Lung (tissue), 12 donors: ENCODE results near the gene CCL11. TPM values are rescaled to one million over a fixed set of nuclear protein-coding genes. Genes with fewer than 3 reads are reported as not detected.

Source experiments
- ATAC-seq: fragments of 200-7000 bp; cut with Tn5 transposase; one replicate; pipeline ENCODE4 v1.9.1; 2020; ENCODE audit warnings: moderate number of reproducible peaks; ENCODE audit not compliant: insufficient read depth, low FRiP score
- DNase-seq, 3 donors: peaks; one replicate each; pipeline ENCODE4 v3.0.0-alpha.2; 2013 to 2017
- H3K27ac ChIP-seq, 2 donors: one replicate each; pipeline ENCODE4 v1.5.1; 2013; ENCODE audit warnings: mild to moderate bottlenecking in 2 of 2, moderate library complexity in 2 of 2, control low read depth in 1 of 2, inconsistent platforms in 1 of 2, low read depth in 1 of 2, low read length in 1 of 2
- H3K27me3 ChIP-seq, 3 donors: one replicate each; pipeline ENCODE4 v1.5.1; 2013; ENCODE audit warnings: low read length in 2 of 3; ENCODE audit not compliant: control insufficient read depth in 3 of 3, insufficient read depth in 3 of 3
- H3K36me3 ChIP-seq, 4 donors: one replicate each; pipeline ENCODE4 v1.5.1; 2013; ENCODE audit warnings: low read length in 4 of 4, mild to moderate bottlenecking in 1 of 4, moderate library complexity in 1 of 4; ENCODE audit not compliant: control insufficient read depth in 4 of 4, insufficient read depth in 4 of 4
- H3K4me1 ChIP-seq, 5 donors: one replicate each; pipeline ENCODE4 v1.5.1; 2013; ENCODE audit warnings: low read length in 5 of 5, mild to moderate bottlenecking in 2 of 5, moderate library complexity in 1 of 5; ENCODE audit not compliant: control insufficient read depth in 5 of 5, insufficient read depth in 5 of 5
- H3K4me3 ChIP-seq: one replicate; pipeline ENCODE4 v1.5.1; 2013; ENCODE audit warnings: mild to moderate bottlenecking, control low read depth, moderate library complexity
- H3K9ac ChIP-seq, 2 donors: one replicate each; pipeline ENCODE4 v1.5.1; 2013; ENCODE audit warnings: low read length in 2 of 2, control low read depth in 1 of 2; ENCODE audit not compliant: insufficient read depth in 1 of 2
- H3K9me3 ChIP-seq, 4 donors: one replicate each; pipeline ENCODE4 v1.5.1; 2013; ENCODE audit warnings: low read length in 3 of 4, mild to moderate bottlenecking in 1 of 4, moderate library complexity in 1 of 4; ENCODE audit not compliant: control insufficient read depth in 4 of 4, insufficient read depth in 3 of 4
- CTCF ChIP-seq: IDR thresholded peaks from 2 replicates; pipeline ENCODE4 v1.5.1; 2012; ENCODE audit warnings: mild to moderate bottlenecking; ENCODE audit errors: control extremely low read depth, extremely low read depth
- WGBS, 2 donors: extraction: QIAGEN DNeasy Blood & Tissue Kit; methylation state at CpG; one replicate each; pipeline ENCODE4 v1.1.7; 2013; 5-methylcytosine and 5-hydroxymethylcytosine counted together
- polyA plus RNA-seq, 2 donors: library from polyadenylated mRNA; stranded (reverse); fragments of 200-250 nt; gene quantifications; one replicate each; pipeline ENCODE4 v1.2.1, GENCODE V29; 2013
- total RNA-seq, 2 donors: library from RNA; depleted of rRNA in 1 of 2; stranded (reverse); fragments of >200 nt in 1 of 2; gene quantifications; one replicate each; pipeline ENCODE4 v1.2.1, GENCODE V29; 2014 to 2021
- donor health status: control.
- donor health status: control.
- donor health status: Bipolar disorder and iron deficiency.
- donor health status: healthy.
- donor health status: DM: yes; HTN: yes; CAD: no.

CCL11 gene
- total and polyA plus RNA-seq, 4 donors = 0.18 to 3.6 (median 0.59) TPM

GRCh38 chr17:34254651-34255380 lies 30.7 kb upstream of the CCL11 start, which contains the start of gene CCL2:
Gene CCL2, plus strand, starts transcription at chr17:34255285. Its CDS starts 65 bp downstream, at chr17:34255350.
- whole genome bisulfite sequencing, 2 donors = 1 to 5% methylated on average over 11 of the region's 11 CpGs
- H3K4me1 ChIP-seq = peaks cover 29 to 48% (median 36%) of the 10 kb centered on the region in 5 donors
- peak within 1 kb of the TSS; percentile 25 to 80 for H3K9ac ChIP-seq

GRCh38 chr17:34255381-34255732 lies 30.2 kb upstream of the CCL11 start:
- TF ChIP-seq CTCF = no peak
- H3K27me3 ChIP-seq = no peaks in the 10 kb centered on the region
- 32 to 44% methylated on average over 5 of the region's 5 CpGs for WGBS, 2 donors
- no peak for ATAC-seq
- peak overlapping the region; percentile 84 to 87 for H3K27ac ChIP-seq
- no peaks in the 10 kb centered on the region for H3K9me3 ChIP-seq
- peak overlapping the region; percentile 37 for H3K4me3 ChIP-seq
- no peak for DNase-seq
- H3K9ac ChIP-seq = peak overlapping the region; percentile 25 to 80
- H3K36me3 ChIP-seq = peaks cover 0 to 7% (median 2%) of the 10 kb centered on the region in 4 donors
- H3K4me1 ChIP-seq = peaks cover 27 to 48% (median 33%) of the 10 kb centered on the region in 5 donors

More at GRCh38 chr17:34254651-34255380, 30.7 kb upstream of the CCL11 start, which contains the start of gene CCL2:
- no peak for TF ChIP-seq CTCF
- Histone ChIP-seq H3K27me3 (no peaks in the 10 kb centered on the region), H3K36me3 (peaks cover 0 to 7% (median 2%) of the 10 kb centered on the region in 4 donors), H3K4me3 (peak within 1 kb of the TSS; percentile 37), H3K9me3 (no peaks in the 10 kb centered on the region), H3K27ac (peak within 1 kb of the TSS; percentile 84 to 87)
- ATAC-seq (peak; percentile 29), DNase-seq (peak; percentile 83 to 95 (median 92))

- H3K27ac ChIP-seq = peak overlapping the region; percentile 84 to 87
- H3K36me3 ChIP-seq = peaks cover 0 to 7% (median 2%) of the 10 kb centered on the region in 4 donors
- no peak for TF ChIP-seq CTCF
- peaks cover 25 to 43% (median 30%) of the 10 kb centered on the region in 5 donors for H3K4me1 ChIP-seq
- peak overlapping the region; percentile 37 for H3K4me3 ChIP-seq
- 80 to 86% methylated on average over 1 of the region's 1 CpG for WGBS, 2 donors
- H3K27me3 ChIP-seq = no peaks in the 10 kb centered on the region
- peak overlapping the region in 1 of 2 donors; percentile 8 for H3K9ac ChIP-seq
- DNase-seq = no peak
- H3K9me3 ChIP-seq = no peaks in the 10 kb centered on the region
- no peak for ATAC-seq
Measured at GRCh38 chr17:34255841-34256240, 29.7 kb upstream of the CCL11 start.
